HCT116 (cell line): ENCODE results near the gene ERGIC3. TPM values are rescaled to one million over a fixed set of nuclear protein-coding genes. Genes with fewer than 3 reads are reported as not detected.

Source experiments
- ATAC-seq: fragments of 200-7000 bp; cut with Tn5 transposase; 2 replicates; pipeline ENCODE4 v1.9.1; 2020; ENCODE audit warnings: mild to moderate bottlenecking, moderate library complexity
- BruUV-seq: library from RNA; stranded (reverse); fragments of 400-500 nt; replicated peaks from 2 replicates; lab custom pipeline; 2021; lab: Mats Ljungman, UMichigan
- CTCF ChIA-PET: fragments of 300-600 bp; sonication (Branson Sonifier 250); formaldehyde crosslinking; loops from one replicate; lab custom pipeline; 2021; ENCODE audit warnings: antibody characterized with exemption; lab: Charles Lee
- POLR2A ChIA-PET: fragments of 300-600, 350-600 bp; sonication (Branson Sonifier 250); formaldehyde crosslinking; loops from one replicate; lab custom pipeline; 2021; ENCODE audit warnings: antibody characterized with exemption; lab: Charles Lee
- RAD21 ChIA-PET, 2 experiments: fragments of 300-600 bp; sonication (Branson Sonifier 250); formaldehyde crosslinking; loops; one replicate each; lab custom pipeline; 2023; ENCODE audit warnings: low total read pairs in 2 of 2; ENCODE audit not compliant: uncharacterized antibody in 2 of 2, unreplicated experiment in 2 of 2, low non-redundant PET in 1 of 2; lab: Charles Lee
- DNase-seq: peaks from one replicate; pipeline ENCODE4 v3.0.0-alpha.2; 2010; ENCODE audit warnings: low read depth, low spot score
- H2AFZ ChIP-seq: fragments of 200-600 bp; shearing (Covaris generic), sonication (generic); 2 replicates; pipeline ENCODE4 v1.6.1; 2017; ENCODE audit warnings: low read depth, mixed run types, mixed read lengths, antibody characterized with exemption, low read length; ENCODE audit not compliant: poor library complexity, severe bottlenecking
- H3K27ac ChIP-seq: 2 replicates; pipeline ENCODE4 v1.5.1; 2012; ENCODE audit warnings: low read depth, low read length
- H3K27me3 ChIP-seq: fragments of 200-600 bp; sonication (generic); 2 replicates; pipeline ENCODE4 v1.6.1; 2016; ENCODE audit warnings: mixed run types, low read length, mixed read lengths; ENCODE audit not compliant: insufficient read depth
- H3K36me3 ChIP-seq, 2 experiments: fragments of 200-500 bp in 1 of 2; fragments of 200-600 bp in 1 of 2; sonication (Bioruptor generic) in 1 of 2; sonication (generic) in 1 of 2; 2 replicates each; pipeline versions ENCODE4 v1.5.1 to v1.6.1; 2014 to 2016; ENCODE audit warnings: low read length in 2 of 2, inconsistent platforms in 1 of 2, mixed read lengths in 1 of 2, mixed run types in 1 of 2; ENCODE audit not compliant: insufficient read depth in 2 of 2, control insufficient read depth in 1 of 2
- H3K4me1 ChIP-seq, 2 experiments: fragments of 200-600 bp in 1 of 2; sonication (generic) in 1 of 2; 2 replicates each; pipeline versions ENCODE4 v1.5.1 to v1.6.1; 2012 to 2017; ENCODE audit warnings: low read length in 2 of 2, inconsistent platforms in 1 of 2, mild to moderate bottlenecking in 1 of 2, mixed read lengths in 1 of 2, mixed run types in 1 of 2, moderate library complexity in 1 of 2; ENCODE audit not compliant: insufficient read depth in 2 of 2, control insufficient read depth in 1 of 2
- H3K4me2 ChIP-seq: fragments of 200-600 bp; sonication (generic); 2 replicates; pipeline ENCODE4 v1.6.1; 2017; ENCODE audit warnings: mixed run types, low read length, mixed read lengths
- H3K4me3 ChIP-seq, 2 experiments: fragments of 200-600 bp in 1 of 2; sonication (generic) in 1 of 2; replicated peaks in 1 of 2; 2 replicates each; pipeline ENCODE4 v1.5.1; 2011 to 2016; ENCODE audit warnings: low read length in 2 of 2, control low read depth in 1 of 2, low read depth in 1 of 2, mild to moderate bottlenecking in 1 of 2, mixed read lengths in 1 of 2, mixed run types in 1 of 2
- H3K79me2 ChIP-seq: fragments of 200-600 bp; sonication (generic); 2 replicates; pipeline ENCODE4 v1.6.1; 2017; ENCODE audit warnings: mild to moderate bottlenecking, mixed run types, low read length, moderate library complexity, mixed read lengths; ENCODE audit not compliant: insufficient read depth
- H3K9ac ChIP-seq: fragments of 200-600 bp; sonication (generic); 2 replicates; pipeline ENCODE4 v1.6.1; 2016; ENCODE audit warnings: low read length, mixed read lengths
- H3K9me2 ChIP-seq: fragments of 200-600 bp; sonication (generic), shearing (Covaris generic); 2 replicates; pipeline ENCODE4 v1.6.1; 2017; ENCODE audit warnings: mixed run types, mild to moderate bottlenecking, moderate library complexity; ENCODE audit not compliant: insufficient read depth
- H3K9me3 ChIP-seq, 2 experiments: fragments of 200-500 bp in 1 of 2; fragments of 200-600 bp in 1 of 2; sonication (Bioruptor generic) in 1 of 2; sonication (generic) in 1 of 2; 2 replicates each; pipeline ENCODE4 v1.6.1; 2014 to 2017; ENCODE audit warnings: low read length in 2 of 2, mixed read lengths in 2 of 2, inconsistent platforms in 1 of 2, low read depth in 1 of 2, mild to moderate bottlenecking in 1 of 2, mixed run types in 1 of 2, moderate library complexity in 1 of 2; ENCODE audit not compliant: control insufficient read depth in 1 of 2, insufficient read depth in 1 of 2
- H4K20me1 ChIP-seq: fragments of 200-600 bp; sonication (generic), shearing (Covaris generic); 2 replicates; pipeline ENCODE4 v1.6.1; 2017; ENCODE audit warnings: mixed run types, mild to moderate bottlenecking, moderate library complexity; ENCODE audit not compliant: insufficient read depth
- CBX3 ChIP-seq: IDR thresholded peaks from 2 replicates; pipeline ENCODE4 v1.6.1; 2012; ENCODE audit warnings: low read depth
- CEBPB ChIP-seq: IDR thresholded peaks from 2 replicates; pipeline ENCODE4 v1.6.1; 2012; ENCODE audit warnings: low read depth
- EGR1 ChIP-seq: IDR thresholded peaks from 2 replicates; pipeline ENCODE4 v1.6.1; 2012; ENCODE audit warnings: low read depth
- ELF1 ChIP-seq: IDR thresholded peaks from 2 replicates; pipeline ENCODE4 v1.6.1; 2012; ENCODE audit warnings: low read depth, borderline replicate concordance
- EZH2phosphoT487 ChIP-seq: fragments of 200-600 bp; IDR thresholded peaks from 2 replicates; pipeline ENCODE4 v1.6.1; 2018; ENCODE audit warnings: antibody characterized with exemption, borderline replicate concordance
- FOSL1 ChIP-seq: IDR thresholded peaks from 2 replicates; pipeline ENCODE4 v1.6.1; 2012; ENCODE audit warnings: low read depth
- MAX ChIP-seq: IDR thresholded peaks from 2 replicates; pipeline ENCODE4 v1.6.1; 2012
- POLR2A ChIP-seq: IDR thresholded peaks from 2 replicates; pipeline ENCODE4 v1.7.0; 2011; ENCODE audit warnings: borderline replicate concordance; ENCODE audit not compliant: insufficient read depth, insufficient read length; ENCODE audit errors: extremely low read depth
- POLR2AphosphoS5 ChIP-seq: IDR thresholded peaks from 2 replicates; pipeline ENCODE4 v1.6.1; 2011; ENCODE audit warnings: mild to moderate bottlenecking, low read depth, low read length, moderate library complexity
- RAD21 ChIP-seq: IDR thresholded peaks from 2 replicates; pipeline ENCODE4 v1.6.1; 2012; ENCODE audit warnings: low read depth, mild to moderate bottlenecking
- REST ChIP-seq: IDR thresholded peaks from 2 replicates; pipeline ENCODE4 v1.6.1; 2012; ENCODE audit warnings: low read depth
- SIN3A ChIP-seq: IDR thresholded peaks from 2 replicates; pipeline ENCODE4 v1.6.1; 2012; ENCODE audit warnings: low read depth
- SRF ChIP-seq: IDR thresholded peaks from 2 replicates; pipeline ENCODE4 v1.6.1; 2012; ENCODE audit warnings: low read depth
- TCF7L2 ChIP-seq: IDR thresholded peaks from 2 replicates; pipeline ENCODE4 v1.7.0; 2011; ENCODE audit warnings: borderline replicate concordance, inconsistent platforms; ENCODE audit not compliant: insufficient read depth, insufficient read length; ENCODE audit errors: extremely low read depth
- ZFX ChIP-seq: fragments of 450-650 bp; IDR thresholded peaks from 2 replicates; pipeline ENCODE4 v1.6.1; 2017
- ZNF274 ChIP-seq: fragments of 200-500 bp; sonication (Bioruptor generic); IDR thresholded peaks from 2 replicates; pipeline ENCODE4 v1.6.1; 2014; ENCODE audit warnings: mild to moderate bottlenecking, low read depth, low read length, inconsistent platforms
- intact Hi-C: fragments of 100-400 bp; cut with micrococcal nuclease; formaldehyde crosslinking; loops from 2 replicates; pipeline ENCODE4 v1.10.0; 2022
- total RNA-seq: library from RNA; stranded (reverse); gene quantifications from one replicate; pipeline ENCODE4 v1.2.1, GENCODE V29; 2021; ENCODE audit not compliant: unreplicated experiment

The ERGIC3 gene
- total RNA-seq, 1 experiment from 2014 or later, result 229 TPM

- ATAC-seq (no peak), DNase-seq (no peak)
- BruUV-seq, result no TSS peak
- H3K4me1 ChIP-seq, result no peaks in the 10 kb centered on the region
- no peak overlapping the region for H3K9ac ChIP-seq
- no peaks in the 10 kb centered on the region for H3K27me3 ChIP-seq
- H3K9me2 ChIP-seq, result no peaks in the 10 kb centered on the region
- ChIA-PET CTCF (no interaction called here), POLR2A (no interaction called here), RAD21 (no interaction called here)
- H3K79me2 ChIP-seq, result no peaks in the 10 kb centered on the region
- no peak overlapping the region for H3K4me2 ChIP-seq
- TF ChIP-seq POLR2AphosphoS5 (no peak), CEBPB (no peak), ZFX (no peak), SIN3A (no peak), MAX (no peak)
- H2AFZ ChIP-seq, result no peak overlapping the region
- intact Hi-C loops, result no loop called here
- H3K27ac ChIP-seq, result no peak overlapping the region
- H3K9me3 ChIP-seq, result no peaks in the 10 kb centered on the region
- no peak overlapping the region for H3K4me3 ChIP-seq
- H3K36me3 ChIP-seq, result no peaks in the 10 kb centered on the region
- no peaks in the 10 kb centered on the region for H4K20me1 ChIP-seq
These were observed 37.3 kb downstream of the ERGIC3 start for GRCh38 chr20:35579196-35579595.

GRCh38 chr20:35582131-35582530 lies 40.3 kb downstream of the ERGIC3 start:
- no TSS peak for BruUV-seq

More at GRCh38 chr20:35582131-35582530, 40.3 kb downstream of the ERGIC3 start:
- Histone ChIP-seq H3K4me2 (no peak overlapping the region), H3K4me3 (no peak overlapping the region), H3K27ac (no peak overlapping the region), H2AFZ (no peak overlapping the region), H4K20me1 (no peaks in the 10 kb centered on the region), H3K9me3 (no peaks in the 10 kb centered on the region), H3K4me1 (peaks cover 0 to 3% of the 10 kb centered on the region in 2 experiments; a peak in 1 of 4 replicates), H3K36me3 (no peaks in the 10 kb centered on the region), H3K79me2 (no peaks in the 10 kb centered on the region), H3K27me3 (no peaks in the 10 kb centered on the region), H3K9me2 (no peaks in the 10 kb centered on the region), H3K9ac (no peak overlapping the region)
- ChIA-PET POLR2A (no interaction called here), CTCF (no interaction called here), RAD21 (no interaction called here)
- no peak for DNase-seq
- no peak for ATAC-seq
- no peak for TF ChIP-seq REST
- TF ChIP-seq ELF1, result no peak
- no peak for TF ChIP-seq EZH2phosphoT487
- no peak for TF ChIP-seq ZNF274
- TF ChIP-seq SIN3A, result no peak
- no peak for TF ChIP-seq TCF7L2
- TF ChIP-seq EGR1, result no peak
- no peak for TF ChIP-seq RAD21
- no peak for TF ChIP-seq MAX
- no peak for TF ChIP-seq SRF
- TF ChIP-seq FOSL1, result no peak
- TF ChIP-seq POLR2A, result no peak
- TF ChIP-seq CBX3, result no peak
- intact Hi-C loops, result no loop called here
